Measurements from ENCODE around the gene ZC3H10.
A peak's percentile ranks its signal among the peaks of the same experiment; 100 is the strongest.

The ZC3H10 gene

DNA sequence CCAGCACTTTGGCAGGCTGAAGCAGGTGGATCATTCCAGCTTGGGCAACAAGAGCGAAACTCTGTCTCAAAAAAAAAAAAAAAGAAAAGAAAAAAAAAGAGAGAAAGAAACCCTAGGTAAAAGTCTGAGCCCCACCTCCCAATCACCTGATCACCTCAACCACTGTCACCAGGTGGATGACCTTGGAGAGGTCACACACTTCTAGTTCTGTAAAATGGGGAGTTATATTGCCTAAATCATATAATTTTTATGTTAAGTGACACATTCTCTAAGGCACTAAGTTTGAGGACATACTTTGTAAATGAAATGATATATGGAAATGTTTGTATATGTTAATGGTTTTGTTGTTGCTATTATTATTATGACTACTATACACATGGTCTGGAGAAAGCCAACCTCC is 39.6 kb upstream of the ZC3H10 start:
- Histone ChIP-seq H3K27ac (ENCODE audit: low read depth, low read length) (no peak overlapping the region), H3K79me2 (ENCODE audit: control insufficient read depth, low read length) (no peaks in the 10 kb centered on the region), H3K4me1 (ENCODE audit: control insufficient read depth, low read length) (peaks cover 10% of the 10 kb centered on the region), H3K36me3 (ENCODE audit: control insufficient read depth, low read length) (no peaks in the 10 kb centered on the region), H3K4me2 (ENCODE audit: low read length) (no peak overlapping the region), H4K20me1 (ENCODE audit: control insufficient read depth, insufficient read depth, low read depth, low read length) (no peaks in the 10 kb centered on the region), H3K4me3 (ENCODE audit: low read length) (no peak overlapping the region), H3K27me3 (ENCODE audit: control insufficient read depth, low read length) (peaks cover 30% of the 10 kb centered on the region), H3K9me2 (replicated peaks; ENCODE audit: control insufficient read depth, low read length) (no peaks in the 10 kb centered on the region), H3F3A (ENCODE audit: control insufficient read depth, insufficient read depth) (no peaks in the 10 kb centered on the region), H3K9me3 (ENCODE audit: control insufficient read depth, insufficient read depth, low read length) (no peaks in the 10 kb centered on the region)
- TF ChIP-seq CTCF (IDR thresholded peaks at IDR 0.05; ENCODE audit: low read depth, low read length, poor library complexity, severe bottlenecking), result no peak
- TF ChIP-seq EZH2phosphoT487 (IDR thresholded peaks at IDR 0.05; ENCODE audit: borderline replicate concordance, low read length), result no peak

DNA sequence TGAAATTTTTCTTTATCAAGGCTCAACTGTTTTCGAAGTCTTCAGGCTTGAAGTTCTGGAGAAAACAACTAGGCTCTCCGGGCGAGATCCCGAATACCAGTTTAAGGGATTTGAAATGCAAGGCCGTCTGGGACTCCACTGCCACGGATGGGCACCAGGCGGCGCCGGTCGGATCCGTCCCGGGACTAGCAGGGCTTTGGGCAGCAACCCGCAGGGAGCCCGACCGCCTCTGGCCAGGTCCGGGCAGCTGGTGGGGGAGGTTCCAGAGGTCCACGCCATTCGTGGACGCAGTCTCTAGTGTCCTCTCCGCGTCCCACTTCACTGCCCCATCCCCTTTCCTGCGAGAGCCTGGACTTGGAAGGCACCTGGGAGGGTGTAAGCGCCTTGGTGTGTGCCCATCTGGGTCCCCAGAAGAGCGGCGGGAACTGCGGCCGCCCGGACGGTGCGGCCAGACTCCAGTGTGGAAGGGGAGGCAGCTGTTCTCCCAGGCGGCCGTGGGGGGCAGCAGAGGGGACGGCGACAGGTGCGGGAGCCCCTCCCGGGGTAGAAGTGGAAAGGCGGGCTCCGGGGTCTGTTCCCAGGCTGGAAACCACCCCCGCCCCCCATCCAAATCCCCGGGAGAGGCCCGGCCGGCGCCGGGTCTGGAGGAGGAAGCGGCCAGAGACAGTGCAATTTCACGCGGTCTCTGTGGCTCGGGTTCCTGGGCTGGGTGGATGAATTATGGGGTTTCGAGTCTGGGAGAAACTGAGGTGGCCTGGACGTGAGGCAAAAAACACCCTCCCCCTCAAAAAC is 38.9 kb upstream of the ZC3H10 start:
- TF ChIP-seq EZH2phosphoT487 (IDR thresholded peaks at IDR 0.05; ENCODE audit: borderline replicate concordance, low read length), result no peak
- TF ChIP-seq CTCF (IDR thresholded peaks at IDR 0.05; ENCODE audit: low read depth, low read length, poor library complexity, severe bottlenecking), result peak; percentile 67
- no peak overlapping the region for H3K27ac ChIP-seq (ENCODE audit: low read depth, low read length)
- no peaks in the 10 kb centered on the region for H3F3A ChIP-seq (ENCODE audit: control insufficient read depth, insufficient read depth)
- H3K27me3 ChIP-seq (ENCODE audit: control insufficient read depth, low read length), result peaks cover 37% of the 10 kb centered on the region
- H3K4me2 ChIP-seq (ENCODE audit: low read length), result peak overlapping the region; percentile 83
- H3K79me2 ChIP-seq (ENCODE audit: control insufficient read depth, low read length), result no peaks in the 10 kb centered on the region
- no peaks in the 10 kb centered on the region for H3K9me3 ChIP-seq (ENCODE audit: control insufficient read depth, insufficient read depth, low read length)
- no peaks in the 10 kb centered on the region for H3K36me3 ChIP-seq (ENCODE audit: control insufficient read depth, low read length)
- no peaks in the 10 kb centered on the region for H3K9me2 ChIP-seq (replicated peaks; ENCODE audit: control insufficient read depth, low read length)
- peaks cover 10% of the 10 kb centered on the region for H3K4me1 ChIP-seq (ENCODE audit: control insufficient read depth, low read length)
- no peaks in the 10 kb centered on the region for H4K20me1 ChIP-seq (ENCODE audit: control insufficient read depth, insufficient read depth, low read depth, low read length)
- peak overlapping the region; percentile 84 for H3K4me3 ChIP-seq (ENCODE audit: low read length)

DNA sequence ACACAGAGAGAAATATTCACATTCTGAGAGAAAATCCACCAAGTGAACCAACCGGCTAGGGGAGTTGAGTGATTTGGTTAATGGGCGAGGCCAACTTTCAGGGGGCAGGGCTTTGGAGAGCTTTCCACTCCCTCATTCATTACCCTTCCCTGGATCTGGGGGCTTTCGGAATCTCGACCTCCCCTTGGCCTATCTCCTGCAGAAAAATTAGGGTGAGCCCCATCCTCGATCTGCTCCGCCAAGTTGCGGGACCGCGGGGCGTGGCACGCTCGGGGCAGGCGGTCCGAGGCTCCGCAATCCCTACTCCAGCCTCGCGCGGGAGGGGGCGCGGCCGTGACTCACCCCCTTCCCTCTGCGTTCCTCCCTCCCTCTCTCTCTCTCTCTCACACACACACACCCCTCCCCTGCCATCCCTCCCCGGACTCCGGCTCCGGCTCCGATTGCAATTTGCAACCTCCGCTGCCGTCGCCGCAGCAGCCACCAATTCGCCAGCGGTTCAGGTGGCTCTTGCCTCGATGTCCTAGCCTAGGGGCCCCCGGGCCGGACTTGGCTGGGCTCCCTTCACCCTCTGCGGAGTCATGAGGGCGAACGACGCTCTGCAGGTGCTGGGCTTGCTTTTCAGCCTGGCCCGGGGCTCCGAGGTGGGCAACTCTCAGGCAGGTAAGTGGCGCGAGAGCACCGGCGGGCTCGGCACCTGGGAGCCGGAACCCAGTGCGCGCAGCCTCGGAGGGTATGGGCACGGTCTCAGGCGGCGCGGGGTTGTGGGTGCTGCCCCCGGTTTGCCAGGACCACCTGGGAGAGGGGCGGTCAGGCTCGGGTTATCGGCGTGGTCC is 38.1 kb upstream of the ZC3H10 start, which contains the start of gene ERBB3:
ERBB3 (plus strand) TSS at position 443 of the 833 bp plus-strand sequence; CDS start at position 579, 136 bp downstream.
- no peaks in the 10 kb centered on the region for H3K36me3 ChIP-seq (ENCODE audit: control insufficient read depth, low read length)
- peak within 1 kb of the TSS; percentile 84 for H3K4me3 ChIP-seq (ENCODE audit: low read length)
- peaks cover 37% of the 10 kb centered on the region for H3K27me3 ChIP-seq (ENCODE audit: control insufficient read depth, low read length)
- peak within 1 kb of the TSS; percentile 83 for H3K4me2 ChIP-seq (ENCODE audit: low read length)
- no peaks in the 10 kb centered on the region for H3K79me2 ChIP-seq (ENCODE audit: control insufficient read depth, low read length)
- H3K9me2 ChIP-seq (replicated peaks; ENCODE audit: control insufficient read depth, low read length), result no peaks in the 10 kb centered on the region
- H4K20me1 ChIP-seq (ENCODE audit: control insufficient read depth, insufficient read depth, low read depth, low read length), result no peaks in the 10 kb centered on the region
- peaks cover 10% of the 10 kb centered on the region for H3K4me1 ChIP-seq (ENCODE audit: control insufficient read depth, low read length)
- H3K27ac ChIP-seq (ENCODE audit: low read depth, low read length), result no peak within 1 kb of the TSS
- no peaks in the 10 kb centered on the region for H3F3A ChIP-seq (ENCODE audit: control insufficient read depth, insufficient read depth)
- TF ChIP-seq CTCF (IDR thresholded peaks at IDR 0.05; ENCODE audit: low read depth, low read length, poor library complexity, severe bottlenecking) (no peak), EZH2phosphoT487 (IDR thresholded peaks at IDR 0.05; ENCODE audit: borderline replicate concordance, low read length) (no peak)
- H3K9me3 ChIP-seq (ENCODE audit: control insufficient read depth, insufficient read depth, low read length), result no peaks in the 10 kb centered on the region
